ENCODE results near the gene TRAPPC11.
A peak's percentile ranks its signal among the peaks of the same experiment; 100 is the strongest.
"Not testable (repeated sequence)": the region's sequence is repeated elsewhere in the genome, so short reads cannot be mapped to it uniquely, and the experiment has no call there.

Gene TRAPPC11

DNA sequence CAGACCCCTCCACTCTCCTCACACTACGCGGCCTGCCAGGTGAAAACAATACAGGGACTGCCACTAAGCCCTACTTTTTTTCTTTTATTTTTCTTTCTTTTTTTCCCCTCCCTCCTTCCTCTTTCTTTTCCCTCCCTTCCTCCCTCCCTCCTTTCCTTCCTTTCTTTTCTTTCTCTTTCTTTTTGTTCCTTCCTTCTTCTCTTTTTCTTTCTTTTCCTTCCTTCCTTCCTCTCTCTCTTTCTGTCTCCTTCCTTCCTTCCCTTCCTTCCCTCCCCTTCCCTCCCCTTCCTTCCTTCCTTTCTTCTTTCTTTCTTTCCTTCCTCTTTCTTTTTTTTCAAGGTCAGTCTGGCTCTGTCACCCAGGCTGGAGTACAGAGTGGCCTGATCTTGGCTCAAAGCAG lies 42.0 kb upstream of the TRAPPC11 start:
- H3K4me3 ChIP-seq (ENCODE audit: low read depth, low read length): no peak overlapping the region
- DNase-seq (ENCODE audit: low read depth): no peak
- no peak for TF ChIP-seq MYC (IDR thresholded peaks at IDR 0.05; ENCODE audit: low read depth, low read length)
- no peak for TF ChIP-seq POLR2A (IDR thresholded peaks at IDR 0.05; ENCODE audit: extremely low read depth, insufficient read length)
- TF ChIP-seq CTCF (IDR thresholded peaks at IDR 0.05; ENCODE audit: low read depth, low read length): no peak
- TF ChIP-seq, protein P1, sequence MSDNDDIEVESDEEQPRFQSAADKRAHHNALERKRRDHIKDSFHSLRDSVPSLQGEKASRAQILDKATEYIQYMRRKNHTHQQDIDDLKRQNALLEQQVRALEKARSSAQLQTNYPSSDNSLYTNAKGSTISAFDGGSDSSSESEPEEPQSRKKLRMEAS (IDR thresholded peaks at IDR 0.05; ENCODE audit: low read depth, low read length): no peak

DNA sequence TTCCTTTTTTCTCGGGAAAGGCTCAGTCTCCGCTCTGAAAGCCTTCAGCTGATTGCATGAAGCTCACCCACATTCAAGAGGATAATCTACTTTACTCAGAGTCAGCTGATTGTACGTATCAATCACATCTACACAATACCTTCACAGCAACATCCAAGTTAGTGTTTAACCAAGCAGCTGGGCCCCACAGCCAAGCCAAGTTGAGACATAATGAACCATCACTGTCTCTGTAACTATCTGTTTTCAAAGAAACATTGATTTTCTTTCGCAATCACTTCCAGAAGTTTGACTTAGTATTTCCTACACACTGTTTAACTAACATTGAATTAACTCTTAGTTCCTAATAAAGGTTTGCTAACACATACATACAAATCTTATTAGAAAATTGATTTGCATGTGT lies 40.4 kb upstream of the TRAPPC11 start:
- no peak for DNase-seq (ENCODE audit: low read depth)
- no peak overlapping the region for H3K4me3 ChIP-seq (ENCODE audit: low read depth, low read length)
- TF ChIP-seq CTCF (IDR thresholded peaks at IDR 0.05; ENCODE audit: low read depth, low read length) (no peak), POLR2A (IDR thresholded peaks at IDR 0.05; ENCODE audit: extremely low read depth, insufficient read length) (no peak), MYC (IDR thresholded peaks at IDR 0.05; ENCODE audit: low read depth, low read length) (no peak)
- TF ChIP-seq, protein P1 (IDR thresholded peaks at IDR 0.05; ENCODE audit: low read depth, low read length): no peak

GRCh38 chr4:183620421-183620820 lies 38.7 kb upstream of the TRAPPC11 start:
- no peak overlapping the region for H3K4me3 ChIP-seq (ENCODE audit: low read depth, low read length)
- TF ChIP-seq CTCF (IDR thresholded peaks at IDR 0.05; ENCODE audit: low read depth, low read length) (no peak), MYC (IDR thresholded peaks at IDR 0.05; ENCODE audit: low read depth, low read length) (no peak), POLR2A (IDR thresholded peaks at IDR 0.05; ENCODE audit: extremely low read depth, insufficient read length) (no peak)
- TF ChIP-seq, protein P1 (IDR thresholded peaks at IDR 0.05; ENCODE audit: low read depth, low read length): no peak

DNA sequence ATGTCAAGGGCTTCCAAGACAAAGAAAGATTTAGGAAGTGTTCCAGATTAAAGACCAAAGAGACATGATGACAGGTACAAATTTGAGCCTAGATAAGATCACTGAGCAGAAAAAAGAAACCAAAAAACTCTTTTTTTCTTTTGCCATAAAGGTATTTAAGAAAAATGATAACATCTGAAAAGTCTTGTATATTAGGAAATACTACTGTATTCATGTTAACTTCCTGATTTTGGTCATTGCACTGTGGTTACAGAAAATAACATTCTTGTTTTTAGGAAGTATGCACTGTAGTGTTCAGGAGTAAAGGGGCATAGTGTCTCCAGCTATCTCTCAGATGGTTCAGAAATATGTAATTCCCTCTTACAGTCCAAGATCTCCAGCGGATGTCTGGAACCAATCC lies 37.2 kb upstream of the TRAPPC11 start:
- peak; percentile 66 for DNase-seq (ENCODE audit: low read depth)
- TF ChIP-seq CTCF (IDR thresholded peaks at IDR 0.05; ENCODE audit: low read depth, low read length): no peak
- no peak for TF ChIP-seq POLR2A (IDR thresholded peaks at IDR 0.05; ENCODE audit: extremely low read depth, insufficient read length)
- TF ChIP-seq, protein P1 (IDR thresholded peaks at IDR 0.05; ENCODE audit: low read depth, low read length): no peak
- no peak for TF ChIP-seq MYC (IDR thresholded peaks at IDR 0.05; ENCODE audit: low read depth, low read length)
- H3K4me3 ChIP-seq (ENCODE audit: low read depth, low read length): no peak overlapping the region

More at GRCh38 chr4:183620421-183620820, 38.7 kb upstream of the TRAPPC11 start:
- DNase-seq (ENCODE audit: low read depth): no peak

- DNase-seq (ENCODE audit: low read depth): no peak
- no peak overlapping the region for H3K4me3 ChIP-seq (ENCODE audit: low read depth, low read length)
- TF ChIP-seq CTCF (IDR thresholded peaks at IDR 0.05; ENCODE audit: low read depth, low read length): no peak
- no peak for TF ChIP-seq MYC (IDR thresholded peaks at IDR 0.05; ENCODE audit: low read depth, low read length)
- TF ChIP-seq, protein P1 (IDR thresholded peaks at IDR 0.05; ENCODE audit: low read depth, low read length): no peak
- no peak for TF ChIP-seq POLR2A (IDR thresholded peaks at IDR 0.05; ENCODE audit: extremely low read depth, insufficient read length)
These were observed 34.5 kb upstream of the TRAPPC11 start for GRCh38 chr4:183624548-183624947.

GRCh38 chr4:183626168-183626567 lies 32.9 kb upstream of the TRAPPC11 start:
- H3K4me3 ChIP-seq (ENCODE audit: low read depth, low read length): no peak overlapping the region
- TF ChIP-seq POLR2A (IDR thresholded peaks at IDR 0.05; ENCODE audit: extremely low read depth, insufficient read length) (no peak), CTCF (IDR thresholded peaks at IDR 0.05; ENCODE audit: low read depth, low read length) (no peak), MYC (IDR thresholded peaks at IDR 0.05; ENCODE audit: low read depth, low read length) (no peak)
- TF ChIP-seq, protein P1 (IDR thresholded peaks at IDR 0.05; ENCODE audit: low read depth, low read length): no peak
- DNase-seq (ENCODE audit: low read depth): no peak

DNA sequence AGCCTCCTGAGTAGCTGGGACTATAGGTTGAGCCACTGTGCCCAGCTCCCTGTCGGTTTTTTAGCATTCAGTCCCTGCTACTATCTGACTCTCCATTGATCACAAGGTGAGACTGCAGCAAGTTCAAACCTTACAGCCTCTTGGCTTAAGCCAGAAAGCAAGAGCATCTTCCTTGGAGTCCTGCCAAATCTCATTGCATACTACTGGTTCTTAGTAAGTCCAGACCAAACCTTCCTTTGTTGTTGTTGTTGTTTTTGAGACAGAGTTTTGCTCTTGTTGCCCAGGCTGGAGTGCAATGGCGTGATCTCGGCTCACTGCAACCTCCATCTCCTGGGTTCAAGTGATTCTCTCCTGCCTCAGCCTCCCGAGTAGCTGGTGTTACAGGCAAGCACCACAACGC lies 31.8 kb upstream of the TRAPPC11 start:
- DNase-seq (ENCODE audit: low read depth); H3K4me3 ChIP-seq (ENCODE audit: low read depth, low read length): not testable (repeated sequence)
